Activated CD8-positive, alpha-beta memory T cell treated with anti-CD3 and anti-CD28 coated beads for 4 hours (primary cell): Measurements from ENCODE around the gene TMEM80.
"Not testable (repeated sequence)": the region's sequence is repeated elsewhere in the genome, so short reads cannot be mapped to it uniquely, and the experiment has no call there.

Source experiments
- DNase-seq, 2 donors: peaks; one replicate each; pipeline ENCODE4 v3.0.0-alpha.2; 2020; ENCODE audit warnings: low read depth in 2 of 2

Gene TMEM80

DNA sequence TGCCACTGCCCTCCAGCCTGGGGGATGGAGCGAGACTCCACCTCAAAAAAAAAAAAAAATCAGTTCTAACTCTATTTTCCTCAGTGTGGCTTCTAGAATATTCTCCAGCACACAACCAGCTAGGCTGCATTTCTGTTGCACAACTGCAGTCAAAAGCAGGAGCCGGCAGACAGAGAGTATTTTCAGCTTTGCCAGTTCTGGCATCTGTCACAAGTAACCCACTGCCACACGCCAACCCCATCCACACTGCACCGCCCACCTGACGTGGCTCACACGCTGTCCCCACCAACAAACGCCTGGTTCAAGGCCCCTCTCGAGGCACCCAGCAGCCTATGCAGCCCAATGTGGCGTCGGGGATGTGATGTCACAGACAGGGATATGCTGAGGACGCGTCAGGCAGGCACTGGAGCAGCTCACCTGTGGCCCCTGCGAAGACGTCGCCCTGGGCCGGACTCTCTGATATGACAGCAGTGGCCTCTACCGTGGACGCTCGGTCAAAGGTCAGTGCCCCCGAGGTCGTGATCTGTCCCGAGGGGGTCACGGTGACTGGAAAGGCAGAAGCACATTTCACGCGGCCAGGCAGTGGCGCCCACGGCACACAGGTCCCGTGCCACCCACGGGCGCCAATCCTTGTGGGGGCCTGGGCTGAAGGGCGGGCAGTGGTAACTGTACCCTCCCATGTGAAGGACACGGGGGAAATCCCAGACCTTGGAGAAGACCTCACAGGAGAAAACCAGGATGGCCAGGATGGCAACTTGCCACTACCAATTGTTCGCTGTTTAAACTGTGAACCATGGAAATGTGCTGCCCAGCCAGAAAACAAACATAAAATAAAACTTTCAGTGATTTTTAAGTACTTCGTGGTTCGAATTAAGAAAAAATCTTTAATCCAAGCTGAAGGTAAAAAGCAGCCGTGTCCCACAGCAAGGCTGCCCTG lies 16.1 kb upstream of the TMEM80 start:
- no peak for DNase-seq

DNA sequence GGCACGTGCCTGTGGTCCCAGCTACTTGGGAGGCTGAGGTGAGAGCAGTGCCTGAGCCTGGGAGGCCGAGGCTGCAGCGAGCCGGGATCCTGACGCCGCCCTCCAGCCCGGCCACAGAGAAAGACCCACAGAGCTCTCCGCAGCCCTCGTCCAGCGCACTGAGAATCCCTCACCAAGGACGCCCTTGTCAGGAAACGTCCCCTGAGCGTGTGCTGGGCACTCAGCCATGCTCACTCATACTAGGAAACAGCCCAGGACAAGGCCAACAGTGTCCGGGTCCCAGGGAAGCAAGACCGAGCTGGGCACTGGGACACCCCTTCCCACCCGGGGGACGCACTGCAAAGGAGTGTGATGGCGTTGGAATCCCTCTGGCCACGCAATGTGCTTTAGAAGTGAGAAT lies 15.1 kb upstream of the TMEM80 start:
- no peak for DNase-seq

DNA sequence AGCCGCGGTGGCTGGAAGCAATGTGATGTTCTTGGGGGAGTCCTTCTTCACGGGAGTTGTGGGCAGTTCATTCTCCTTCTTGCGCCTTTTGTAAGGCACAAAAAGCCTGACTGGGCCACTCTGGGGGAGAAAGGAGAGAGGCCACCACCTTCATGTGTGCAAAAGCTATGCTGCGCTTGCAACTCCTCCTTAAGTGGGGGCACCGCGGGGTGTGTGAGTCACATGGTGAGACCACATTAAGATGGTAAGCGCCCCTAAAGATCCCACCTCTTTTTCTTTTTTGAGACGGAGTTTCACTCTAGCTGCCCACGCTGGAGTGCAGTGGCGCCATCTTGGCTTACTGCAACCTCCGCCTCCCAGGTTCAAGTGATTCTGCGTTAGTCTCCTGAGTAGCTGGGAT lies 14.6 kb upstream of the TMEM80 start:
- DNase-seq: no peak

DNA sequence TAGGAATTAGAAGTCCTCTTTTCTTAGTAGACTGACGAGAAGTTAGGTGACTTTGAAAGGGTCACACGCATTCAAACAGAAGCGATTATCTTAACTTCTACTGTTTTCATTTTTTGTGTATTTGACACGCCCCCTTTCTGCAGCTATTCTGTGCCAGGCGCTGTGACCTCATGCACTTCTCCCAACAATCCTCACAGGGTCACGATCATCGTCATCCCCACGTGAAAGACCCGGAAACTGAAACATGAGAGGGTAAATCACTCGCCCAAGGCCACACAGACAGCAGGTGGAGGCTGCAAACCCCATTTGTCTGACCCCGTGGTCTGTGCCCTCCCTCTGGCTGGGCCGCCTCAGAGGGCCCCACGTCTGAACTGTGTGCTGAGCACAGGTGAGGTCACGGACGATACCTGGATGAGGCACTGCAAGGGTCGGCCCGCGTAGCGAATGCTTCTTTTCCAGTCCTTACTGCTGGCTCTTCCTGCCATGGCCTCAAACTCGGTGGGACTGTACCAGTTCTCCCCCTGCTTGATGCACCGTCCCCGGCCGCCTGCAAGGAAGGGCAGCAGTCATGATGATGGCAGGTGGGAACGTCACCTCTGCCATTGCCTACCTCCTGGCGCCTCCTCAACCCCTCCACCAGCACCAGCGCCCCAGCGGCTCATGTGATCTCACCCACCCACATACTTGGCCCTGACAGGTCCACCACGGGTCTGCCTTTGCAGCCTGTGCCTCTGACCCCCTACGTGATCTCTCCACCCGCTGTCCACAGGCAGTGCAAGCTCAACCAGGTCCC lies 9.0 kb upstream of the TMEM80 start:
- DNase-seq: no peak

DNA sequence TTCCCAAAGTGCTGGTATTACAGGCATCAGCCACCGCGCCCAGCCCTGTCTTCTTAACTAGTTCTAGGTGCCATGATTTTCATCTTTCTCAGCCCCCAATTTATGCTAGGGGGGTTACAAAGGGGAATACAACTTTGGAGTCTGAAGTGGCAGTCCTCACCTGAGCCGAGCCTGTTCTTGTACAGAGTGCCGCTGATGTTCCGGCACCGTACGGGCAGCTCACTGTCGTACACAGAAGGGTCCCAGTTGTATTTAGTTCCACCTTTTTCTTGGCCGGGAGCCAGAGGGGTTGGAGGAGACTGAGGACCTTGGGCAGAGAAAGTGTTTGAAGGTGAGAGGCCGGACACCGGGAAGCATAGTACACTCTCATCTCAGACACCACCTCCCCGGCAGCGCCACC lies 7.9 kb upstream of the TMEM80 start:
- no peak for DNase-seq

DNA sequence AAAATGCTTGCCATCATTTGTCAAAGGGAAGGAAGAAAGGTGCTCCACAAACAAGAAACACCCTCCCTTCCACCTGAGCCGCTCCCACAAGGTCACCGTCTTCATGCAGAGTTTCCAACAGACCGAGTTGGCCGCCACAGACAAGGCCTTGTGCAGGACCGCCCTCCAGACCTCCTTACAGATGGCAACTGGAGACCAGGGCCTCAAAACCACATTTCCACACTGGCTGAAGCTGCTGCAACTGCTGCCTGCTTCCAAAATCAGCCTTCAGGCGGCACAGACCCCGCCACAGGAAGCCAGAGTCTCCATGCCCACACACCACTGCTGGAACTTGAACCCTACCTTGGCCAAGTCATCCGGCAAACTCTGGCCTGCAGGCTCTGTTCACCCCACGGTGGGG lies 6.9 kb upstream of the TMEM80 start:
- no peak for DNase-seq

DNA sequence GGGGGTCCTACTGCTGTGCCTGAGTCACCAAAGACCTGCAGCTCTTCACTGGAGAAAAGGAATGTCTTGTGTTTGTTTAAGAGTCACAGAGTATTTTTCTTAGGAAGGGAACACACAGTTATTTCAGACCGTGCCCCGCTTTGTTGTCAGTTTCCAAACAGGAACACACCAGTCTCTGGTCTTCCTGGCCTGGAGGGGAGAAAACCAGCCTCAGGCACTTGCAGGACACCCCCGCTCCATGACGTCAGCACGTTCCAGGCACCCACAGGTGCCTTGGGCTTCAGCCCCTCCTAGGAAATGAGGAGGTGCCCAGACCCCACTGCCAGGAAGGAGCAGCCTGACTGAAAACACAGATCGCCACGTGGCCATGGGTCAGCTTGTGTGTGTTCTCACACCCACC lies 6.0 kb upstream of the TMEM80 start:
- DNase-seq: no peak

DNA sequence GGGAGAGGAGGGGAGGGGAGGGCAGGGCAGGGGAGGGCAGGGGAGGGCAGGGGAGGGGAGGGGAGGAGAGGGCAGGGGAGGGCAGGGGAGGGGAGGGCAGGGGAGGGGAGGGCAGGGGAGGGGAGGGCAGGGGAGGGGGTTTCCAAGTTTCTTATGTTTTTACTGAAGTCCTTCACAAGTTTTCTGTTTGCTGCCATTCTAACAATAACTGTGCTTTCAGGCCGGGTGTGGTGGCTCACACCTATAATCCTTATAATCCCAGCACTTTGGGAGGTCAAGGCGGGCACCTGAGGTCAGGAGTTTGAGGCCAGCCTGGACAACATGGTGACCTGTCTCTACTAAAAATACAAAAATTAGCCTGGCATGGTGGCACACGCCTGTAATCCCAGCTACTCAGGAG lies 5.4 kb upstream of the TMEM80 start:
- not testable (repeated sequence) for DNase-seq

DNA sequence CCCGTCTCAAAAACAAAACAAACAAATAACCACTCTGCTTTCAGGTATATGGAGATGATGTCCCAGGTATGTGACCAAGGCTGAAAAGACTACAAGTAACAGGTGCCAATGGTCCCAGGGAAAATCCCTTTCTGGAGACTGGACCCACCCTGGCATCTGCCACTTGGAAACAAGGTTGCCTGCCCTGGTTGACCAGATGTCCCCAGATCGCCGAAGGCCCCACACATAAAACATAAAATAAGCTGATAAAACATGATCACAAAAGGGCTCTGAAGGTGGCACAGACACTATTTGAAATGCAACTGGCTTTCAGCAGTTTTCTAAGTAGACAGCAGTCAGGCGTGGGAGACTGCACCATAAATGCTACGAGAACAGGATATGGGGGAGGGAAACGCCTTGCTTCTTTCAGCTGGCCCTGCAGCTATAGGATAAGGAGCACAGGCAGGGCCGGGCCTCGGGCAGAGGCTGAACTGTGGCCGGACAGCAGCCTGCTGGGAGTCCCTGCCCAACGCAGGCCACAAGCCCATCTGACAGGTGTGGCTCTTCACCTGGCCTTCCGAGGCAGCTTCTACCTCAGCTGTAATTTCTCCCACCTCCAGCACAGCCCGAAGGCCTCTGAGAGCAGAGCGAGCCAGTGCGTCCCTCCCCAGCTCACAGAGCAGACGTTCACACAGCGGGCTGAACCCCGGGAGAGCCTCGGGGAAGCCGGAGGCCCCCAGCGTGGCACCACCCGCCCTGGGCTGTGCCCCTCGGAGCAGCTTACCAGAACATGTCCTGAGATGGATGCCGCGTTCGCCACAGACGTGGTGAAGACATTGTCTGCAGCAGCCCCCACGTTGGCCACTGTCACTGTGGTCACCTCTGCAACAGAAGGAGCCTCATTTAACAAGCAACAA lies 4.6 kb upstream of the TMEM80 start:
- no peak for DNase-seq

DNA sequence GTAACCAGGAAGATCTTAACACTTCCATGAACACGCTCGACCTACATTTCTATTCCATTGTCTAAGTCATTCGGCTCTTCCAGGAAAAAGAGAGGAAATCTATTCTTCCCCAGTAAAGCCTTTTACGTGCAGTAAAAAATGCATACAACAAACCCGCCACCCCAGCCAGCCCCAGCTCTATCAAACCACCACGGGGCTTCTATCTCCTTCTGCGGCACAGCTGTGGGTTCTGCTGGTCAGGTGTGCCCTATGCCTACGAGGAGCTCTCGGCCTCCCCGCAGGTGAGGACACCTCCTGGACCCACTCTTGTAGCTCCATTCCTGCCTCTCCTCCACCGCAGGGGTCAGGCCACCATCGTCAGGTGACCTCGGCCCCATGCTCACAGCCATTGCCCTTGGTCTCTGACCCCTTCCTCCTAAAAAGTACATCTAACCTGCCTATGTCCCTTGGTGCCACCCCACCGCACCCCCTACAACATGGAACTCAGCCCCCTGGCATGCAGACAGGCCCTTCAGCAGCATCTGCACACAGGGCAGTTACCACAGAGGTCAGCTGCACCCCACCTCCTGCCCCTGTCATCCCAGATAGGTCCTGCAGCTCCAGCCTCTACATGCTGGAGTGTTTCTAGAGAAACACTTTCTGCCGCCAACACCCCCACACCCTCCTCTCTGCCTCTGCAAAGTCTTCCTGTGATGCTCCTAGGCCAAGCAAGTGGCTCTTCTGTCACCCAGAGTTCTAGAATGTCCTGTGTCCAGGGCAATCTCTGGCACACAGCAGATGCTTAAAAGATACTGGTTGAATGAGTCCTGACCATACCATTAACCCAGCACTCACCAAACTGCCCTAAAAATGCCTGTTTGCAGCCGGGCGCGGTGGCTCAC lies 3.7 kb upstream of the TMEM80 start:
- no peak for DNase-seq

DNA sequence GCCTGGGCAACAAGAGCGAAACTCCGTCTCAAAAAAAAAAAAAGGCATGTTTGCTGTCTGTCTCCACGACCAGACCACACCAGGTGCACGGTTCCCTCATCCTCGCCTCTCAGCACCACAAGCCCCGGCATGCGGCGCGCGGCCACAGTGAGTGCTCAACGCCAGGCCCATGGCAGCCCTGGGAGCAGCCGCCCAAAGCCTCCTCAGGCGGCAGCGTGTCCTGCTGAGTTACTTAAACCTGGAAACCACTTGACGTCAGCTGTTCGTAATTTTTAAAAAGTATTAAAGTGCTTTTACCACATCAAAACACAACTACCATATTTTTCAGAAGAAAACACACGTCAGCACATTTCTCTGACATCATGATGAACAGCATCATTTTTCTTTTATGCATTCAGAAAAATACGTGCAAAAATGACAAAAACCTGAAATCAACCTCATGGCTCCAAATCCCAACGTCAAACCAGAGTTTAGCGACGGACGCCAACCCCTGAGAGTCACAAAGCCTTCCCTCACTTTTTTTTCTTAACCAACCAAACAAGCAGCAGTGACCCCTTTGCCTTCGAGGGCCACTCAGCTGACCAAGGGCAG lies 2.7 kb upstream of the TMEM80 start:
- DNase-seq: no peak

DNA sequence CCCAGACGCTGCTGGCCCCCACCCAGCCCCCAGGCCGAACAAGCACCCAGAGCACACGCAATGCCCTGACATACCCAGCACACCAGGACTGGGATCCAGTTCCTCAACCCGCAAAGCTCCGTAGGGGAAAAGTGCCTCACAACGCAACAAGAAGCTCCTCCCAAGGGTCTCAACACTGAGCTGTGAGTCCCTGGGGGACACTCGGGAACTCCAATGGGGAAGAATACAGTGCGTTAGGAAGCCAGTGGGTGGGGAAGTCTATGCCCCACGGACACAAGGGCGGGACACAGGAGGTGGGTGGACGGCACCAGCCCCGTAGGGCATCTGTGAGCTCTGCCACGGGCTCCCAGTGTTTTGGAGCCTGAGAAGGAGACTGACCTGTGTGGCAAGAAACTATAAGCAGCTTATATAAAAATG lies 2.2 kb upstream of the TMEM80 start:
- DNase-seq: no peak

DNA sequence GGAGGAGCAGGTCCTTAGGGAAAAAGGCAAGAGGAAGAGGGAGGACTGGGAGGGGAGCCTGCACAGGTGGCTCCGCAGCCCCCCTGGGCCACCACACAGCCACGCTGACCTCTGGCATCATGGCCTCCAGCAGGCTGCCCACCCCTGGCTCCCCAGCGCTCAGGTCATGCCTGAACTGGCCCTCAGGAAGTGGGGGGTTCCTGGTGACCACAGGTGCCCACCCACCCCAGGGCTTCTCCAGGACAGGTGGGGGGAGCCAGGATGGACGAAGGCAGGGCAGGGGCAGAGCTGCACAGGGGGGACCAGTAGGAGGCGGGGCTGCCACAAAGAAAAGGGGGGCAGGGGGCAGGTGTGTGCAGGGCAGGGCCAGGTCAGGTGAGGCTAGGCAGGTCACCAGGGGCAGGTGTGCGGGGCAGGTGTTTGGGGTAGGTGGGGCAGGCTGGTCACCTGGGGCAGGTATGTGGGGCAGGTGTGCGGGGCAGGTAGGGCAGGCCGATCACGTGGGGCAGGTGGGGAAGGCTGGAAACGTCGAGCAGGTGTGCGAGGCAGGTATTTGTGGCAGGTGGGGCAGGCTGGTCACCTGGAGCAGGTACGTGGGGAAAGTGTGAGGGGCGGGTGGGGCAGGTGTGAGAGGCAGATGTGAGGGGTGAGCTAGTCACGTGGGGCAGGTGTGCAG lies 1.6 kb upstream of the TMEM80 start:
- no peak for DNase-seq

DNA sequence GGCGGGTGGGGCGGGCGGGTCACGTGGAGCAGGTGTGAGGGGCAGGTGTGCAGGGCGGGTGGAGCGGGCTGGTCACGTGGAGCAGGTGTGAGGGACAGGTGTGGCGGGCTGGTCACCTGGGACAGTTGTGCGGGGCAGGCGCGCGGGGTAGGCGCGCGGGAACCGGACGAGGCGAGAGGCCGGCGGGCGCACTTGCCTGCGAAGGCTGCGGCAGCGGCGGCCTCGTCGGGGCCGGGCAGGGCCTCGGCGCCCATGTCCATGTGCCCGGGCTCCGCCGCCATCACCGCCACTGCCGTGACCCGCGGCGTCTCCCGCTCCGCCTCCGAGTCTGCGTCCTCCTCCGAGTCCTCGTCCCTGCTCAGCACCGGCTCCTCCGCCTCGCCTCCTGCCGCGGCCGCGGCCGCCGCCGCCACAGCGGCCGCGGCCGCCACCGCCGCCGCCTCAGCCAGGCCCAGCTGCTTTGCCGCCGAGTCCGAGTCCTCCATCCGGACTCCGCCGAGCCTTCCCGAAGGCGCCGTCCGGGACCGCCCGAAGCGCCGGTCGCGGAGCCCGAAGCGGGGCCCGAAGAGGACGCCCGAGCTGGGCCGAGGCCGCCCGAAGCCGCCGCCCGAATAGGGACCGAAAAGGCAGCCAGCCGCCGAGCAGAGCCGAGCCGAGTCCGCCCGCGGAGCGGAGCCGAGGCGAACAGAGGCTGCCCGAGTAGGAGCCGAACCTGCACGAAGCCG lies 891 bp upstream of the TMEM80 start, which contains the start of gene DEAF1:
Gene DEAF1 (minus strand): TSS at position 660 of the 725 bp plus-strand sequence. CDS start 175 bp downstream, at position 485.
- peak; percentile 95 to 97 for DNase-seq

DNA sequence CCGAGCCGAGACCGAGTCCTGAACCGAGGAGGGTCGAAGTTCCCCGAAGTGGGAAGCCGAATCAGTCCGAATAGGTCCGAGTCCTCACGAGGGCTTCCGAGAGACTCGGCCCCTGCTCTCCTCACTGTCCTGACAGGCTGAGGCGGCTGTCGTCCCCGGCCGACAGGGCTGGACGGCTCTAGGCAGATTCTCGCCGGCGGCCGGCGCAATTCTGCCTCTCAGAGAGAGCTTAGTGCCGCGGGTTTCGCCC lies 403 bp upstream of the TMEM80 start:
- no peak for DNase-seq

DNA sequence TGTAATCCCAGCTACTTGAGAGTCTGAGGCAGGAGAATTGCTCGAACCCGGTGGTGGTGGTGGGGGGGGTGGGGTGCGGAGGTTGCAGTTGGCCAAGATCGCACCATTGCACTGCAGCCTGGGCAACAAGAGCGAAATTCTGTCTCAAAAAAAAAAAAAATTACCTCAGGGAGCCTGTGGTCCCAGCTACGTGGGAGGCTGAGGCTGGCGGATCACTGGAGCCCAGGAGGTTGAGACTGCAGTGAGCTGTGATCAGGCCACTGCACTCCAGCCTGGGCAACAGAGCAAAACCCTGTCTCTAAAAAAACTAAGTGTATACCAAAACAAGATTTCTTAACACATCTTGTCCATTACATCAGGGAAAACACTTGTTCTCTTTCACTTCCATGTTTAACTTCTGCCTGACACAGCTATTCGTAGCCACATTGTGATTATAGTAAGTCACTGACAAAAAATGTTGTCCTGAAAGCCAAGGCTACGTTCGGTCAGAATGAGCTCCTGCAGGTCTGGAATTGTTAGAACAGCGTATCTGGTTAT lies 1.4 kb downstream of the TMEM80 start:
- no peak for DNase-seq

DNA sequence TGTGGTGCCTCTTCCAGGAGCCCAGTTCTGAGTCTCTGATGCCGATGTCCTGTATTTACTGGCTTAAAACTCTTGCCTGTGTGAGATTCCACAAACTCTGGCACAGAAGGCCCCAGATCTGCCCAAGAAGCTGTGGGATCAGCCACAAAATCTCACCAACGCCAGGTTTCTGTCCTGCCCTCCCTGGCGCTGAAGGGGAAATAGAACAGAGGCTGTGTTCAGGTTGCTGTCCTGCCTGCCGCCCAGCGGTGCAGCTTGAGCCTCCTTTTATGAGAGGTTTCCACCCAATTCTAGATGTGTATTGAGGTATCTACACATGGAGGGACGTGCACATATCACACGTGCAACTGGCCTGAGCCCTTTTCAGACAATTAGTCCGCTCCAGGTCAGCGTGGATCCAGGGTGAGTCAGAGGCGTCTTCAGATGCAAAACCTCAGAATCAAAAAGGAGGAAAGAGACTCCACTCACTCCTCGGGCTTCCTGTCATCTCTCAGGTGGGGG lies 2.2 kb downstream of the TMEM80 start:
- no peak for DNase-seq

DNA sequence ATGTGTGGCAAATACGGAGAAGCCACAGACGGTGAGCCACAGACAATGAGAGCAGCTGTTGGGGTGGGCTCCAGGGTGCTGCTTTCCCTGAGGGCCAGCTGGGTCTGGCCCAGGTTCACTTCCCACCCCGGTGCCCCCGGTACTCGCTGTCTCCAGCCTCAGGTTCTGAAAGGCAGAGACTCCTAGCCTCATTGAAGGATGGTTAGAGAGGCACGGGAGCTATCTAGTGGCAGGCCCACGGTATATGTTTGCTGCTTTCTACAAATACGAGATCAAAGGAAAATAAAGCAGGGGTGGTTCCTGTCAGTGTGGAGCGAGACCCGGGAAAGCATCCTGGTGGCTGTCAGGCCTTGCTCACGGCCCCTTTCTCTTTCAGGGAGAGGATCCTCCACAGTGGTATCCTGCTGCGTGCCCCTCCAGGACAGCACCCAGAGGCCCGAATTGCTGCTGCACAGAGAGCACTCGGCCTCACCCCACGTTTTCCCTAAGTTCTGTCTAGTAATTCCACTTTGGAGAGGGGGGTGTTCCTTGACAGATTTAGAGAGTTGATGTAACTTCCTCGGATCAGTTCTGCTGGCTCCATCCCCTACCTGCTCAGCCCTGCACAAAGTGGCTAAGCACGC lies 3.0 kb downstream of the TMEM80 start:
- no peak for DNase-seq

DNA sequence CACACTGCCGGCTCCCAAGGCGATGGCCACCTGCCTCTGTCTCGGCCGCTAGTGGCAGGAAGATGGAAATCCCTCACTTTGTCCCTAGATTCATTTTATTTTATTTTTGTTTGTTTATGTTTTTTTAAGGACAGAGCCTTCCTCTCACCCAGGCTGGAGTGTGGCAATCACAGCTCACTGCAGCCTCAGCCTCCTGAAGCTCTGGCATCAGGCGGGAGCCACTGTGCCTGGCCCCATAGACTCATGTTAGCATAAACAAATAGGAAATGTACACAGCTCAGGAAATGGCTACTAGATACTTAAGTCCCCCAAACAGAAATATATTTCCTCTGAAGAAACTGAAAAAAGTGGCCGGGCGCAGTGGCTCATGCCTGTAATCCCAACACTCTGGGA lies 3.5 kb downstream of the TMEM80 start:
- no peak for DNase-seq
